ENCODE measurements around the gene ARRB1.

The ARRB1 gene

GRCh38 chr11:75319035-75319877 is 32.2 kb downstream of the ARRB1 start:
- TF ChIP-seq ZFX (IDR thresholded peaks at IDR 0.05; ENCODE audit: borderline replicate concordance): no peak
- no peak for TF ChIP-seq CTCF (IDR thresholded peaks at IDR 0.05)
- no peak overlapping the region for H3K27ac ChIP-seq

- TF ChIP-seq ZFX (IDR thresholded peaks at IDR 0.05; ENCODE audit: borderline replicate concordance): no peak
- TF ChIP-seq CTCF (IDR thresholded peaks at IDR 0.05): no peak
These were observed 33.9 kb downstream of the ARRB1 start for GRCh38 chr11:75317446-75318122.

GRCh38 chr11:75315439-75315805 is 36.0 kb downstream of the ARRB1 start:
- no peak overlapping the region for H3K27ac ChIP-seq
- no peak for TF ChIP-seq CTCF (IDR thresholded peaks at IDR 0.05)
- TF ChIP-seq ZFX (IDR thresholded peaks at IDR 0.05; ENCODE audit: borderline replicate concordance): no peak

More at GRCh38 chr11:75317446-75318122, 33.9 kb downstream of the ARRB1 start:
- no peak overlapping the region for H3K27ac ChIP-seq

- TF ChIP-seq ZFX (IDR thresholded peaks at IDR 0.05; ENCODE audit: borderline replicate concordance): no peak
- TF ChIP-seq CTCF (IDR thresholded peaks at IDR 0.05): no peak
- no peak overlapping the region for H3K27ac ChIP-seq
These were observed 36.6 kb downstream of the ARRB1 start for GRCh38 chr11:75314771-75315438.

GRCh38 chr11:75313513-75314272 is 37.8 kb downstream of the ARRB1 start:
- TF ChIP-seq CTCF (IDR thresholded peaks at IDR 0.05) (no peak), ZFX (IDR thresholded peaks at IDR 0.05; ENCODE audit: borderline replicate concordance) (no peak)
- H3K27ac ChIP-seq: no peak overlapping the region

GRCh38 chr11:75312346-75312745 is 39.1 kb downstream of the ARRB1 start:
- H3K27ac ChIP-seq: no peak overlapping the region
- TF ChIP-seq CTCF (IDR thresholded peaks at IDR 0.05) (no peak), ZFX (IDR thresholded peaks at IDR 0.05; ENCODE audit: borderline replicate concordance) (no peak)

Measured in 22Rv1 (cell line).